Mesothelial cell of epicardium (in vitro differentiated cells): Measurements from ENCODE around the gene GTF2A1L. TPM values are rescaled to one million over a fixed set of nuclear protein-coding genes. Genes with fewer than 3 reads are reported as not detected.

Source experiments
- DNase-seq, 2 experiments: peaks; one replicate each; pipeline ENCODE4 v3.0.0; 2021; ENCODE audit warnings: low spot score in 2 of 2; ENCODE audit not compliant: unreplicated experiment in 2 of 2
- H3K27ac Mint-ChIP-seq: 2 replicates; pipeline ENCODE4 v1.8.0; 2021; ENCODE audit warnings: mixed read lengths
- H3K27me3 Mint-ChIP-seq: 2 replicates; pipeline ENCODE4 v1.8.0; 2021; ENCODE audit warnings: low read depth, mixed read lengths
- H3K36me3 Mint-ChIP-seq: 2 replicates; pipeline ENCODE4 v1.8.0; 2021; ENCODE audit warnings: mixed read lengths
- H3K4me1 Mint-ChIP-seq: 2 replicates; pipeline ENCODE4 v1.8.0; 2021; ENCODE audit warnings: mixed read lengths
- H3K4me3 Mint-ChIP-seq: 2 replicates; pipeline ENCODE4 v1.8.0; 2021; ENCODE audit warnings: mild to moderate bottlenecking, moderate library complexity, mixed read lengths
- H3K9me3 Mint-ChIP-seq: 2 replicates; pipeline ENCODE4 v1.8.0; 2021; ENCODE audit warnings: mixed read lengths
- total RNA-seq: library from RNA; stranded (reverse); gene quantifications from 3 replicates; pipeline ENCODE4 v1.2.1, GENCODE V29; 2021
- TF ChIP-seq, protein P1 (sequence below): fragments of 200-600 bp; sonication (generic); IDR thresholded peaks from one replicate; pipeline ENCODE4 v1.5.0; 2021; ENCODE audit warnings: antibody characterized with exemption; ENCODE audit not compliant: unreplicated experiment

Gene GTF2A1L
- total RNA-seq, 1 donor from 2014 or later = 0.69 TPM

DNA sequence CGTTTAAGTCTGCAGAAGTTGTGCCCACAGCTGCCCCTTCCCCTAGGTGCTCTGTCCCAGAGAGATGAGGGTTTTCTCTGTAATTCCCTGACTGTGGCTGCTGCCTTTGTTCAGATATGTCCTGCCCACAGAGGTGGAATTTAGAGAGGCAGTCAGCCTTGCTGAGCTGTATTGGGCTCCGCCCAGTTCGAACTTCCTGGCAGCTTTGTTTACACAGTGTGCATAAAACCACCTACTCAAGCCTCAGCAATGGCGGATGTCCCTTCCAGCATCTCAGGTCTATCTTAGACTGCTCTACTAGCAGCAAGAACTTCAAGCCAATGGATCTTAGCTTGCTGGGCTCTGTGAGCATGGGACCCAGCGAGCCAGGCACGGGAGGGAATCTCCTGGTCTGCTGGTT, 89.8 kb downstream of the GTF2A1L start:
- TF ChIP-seq, protein P1, sequence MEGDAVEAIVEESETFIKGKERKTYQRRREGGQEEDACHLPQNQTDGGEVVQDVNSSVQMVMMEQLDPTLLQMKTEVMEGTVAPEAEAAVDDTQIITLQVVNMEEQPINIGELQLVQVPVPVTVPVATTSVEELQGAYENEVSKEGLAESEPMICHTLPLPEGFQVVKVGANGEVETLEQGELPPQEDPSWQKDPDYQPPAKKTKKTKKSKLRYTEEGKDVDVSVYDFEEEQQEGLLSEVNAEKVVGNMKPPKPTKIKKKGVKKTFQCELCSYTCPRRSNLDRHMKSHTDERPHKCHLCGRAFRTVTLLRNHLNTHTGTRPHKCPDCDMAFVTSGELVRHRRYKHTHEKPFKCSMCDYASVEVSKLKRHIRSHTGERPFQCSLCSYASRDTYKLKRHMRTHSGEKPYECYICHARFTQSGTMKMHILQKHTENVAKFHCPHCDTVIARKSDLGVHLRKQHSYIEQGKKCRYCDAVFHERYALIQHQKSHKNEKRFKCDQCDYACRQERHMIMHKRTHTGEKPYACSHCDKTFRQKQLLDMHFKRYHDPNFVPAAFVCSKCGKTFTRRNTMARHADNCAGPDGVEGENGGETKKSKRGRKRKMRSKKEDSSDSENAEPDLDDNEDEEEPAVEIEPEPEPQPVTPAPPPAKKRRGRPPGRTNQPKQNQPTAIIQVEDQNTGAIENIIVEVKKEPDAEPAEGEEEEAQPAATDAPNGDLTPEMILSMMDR = no peak
- no peak for DNase-seq
- no peaks in the 10 kb centered on the region for H3K27me3 Mint-ChIP-seq
- H3K27ac Mint-ChIP-seq = no peak overlapping the region
- H3K4me1 Mint-ChIP-seq = no peaks in the 10 kb centered on the region
- H3K36me3 Mint-ChIP-seq = no peaks in the 10 kb centered on the region
- peaks cover 31% of the 10 kb centered on the region for H3K9me3 Mint-ChIP-seq
- H3K4me3 Mint-ChIP-seq = no peak overlapping the region

DNA sequence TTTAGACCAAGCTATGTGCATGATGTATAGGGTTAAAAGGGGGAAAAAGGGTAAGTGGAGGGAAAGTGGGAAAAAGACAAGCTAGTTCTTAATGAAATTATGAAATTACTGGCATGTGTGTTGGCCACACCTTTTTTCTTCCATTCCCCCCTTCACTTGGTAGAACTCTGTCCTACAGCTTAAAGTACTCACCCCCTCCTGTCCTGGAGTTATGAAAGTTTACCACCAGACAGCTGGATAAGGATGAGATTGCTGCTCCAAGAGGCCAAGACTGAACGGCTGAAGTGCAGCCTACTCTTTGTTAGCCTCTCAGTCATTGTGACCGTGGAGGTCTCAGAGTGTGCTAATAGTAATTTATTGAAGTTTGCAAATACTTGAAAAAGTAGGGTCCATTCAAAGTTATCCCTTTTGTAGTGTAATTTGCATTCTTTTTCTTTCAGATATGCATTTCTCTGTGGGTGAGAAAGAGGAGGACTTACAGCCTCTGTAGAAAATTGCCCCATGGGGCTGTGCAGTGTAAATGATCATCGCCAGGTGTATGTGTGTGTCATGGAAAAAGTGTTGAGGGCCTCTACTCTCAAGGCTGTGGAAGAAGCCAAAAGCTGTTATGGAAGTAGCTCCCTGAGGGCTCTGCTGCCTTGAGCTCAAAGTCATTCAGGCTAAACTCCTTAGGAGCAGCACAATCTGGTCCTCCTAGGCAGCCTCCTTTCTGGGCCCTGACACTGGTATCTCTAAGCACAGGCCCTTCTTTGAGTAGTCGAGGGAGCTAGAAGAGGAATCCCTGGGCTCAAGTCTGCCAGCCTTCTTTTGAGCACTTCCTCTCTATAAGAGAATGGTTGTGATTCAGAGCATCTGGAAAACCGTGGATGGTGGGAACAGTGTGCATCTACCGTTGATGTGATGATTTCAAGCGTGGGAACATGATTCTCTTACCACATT, 91.7 kb downstream of the GTF2A1L start:
- no peaks in the 10 kb centered on the region for H3K36me3 Mint-ChIP-seq

DNA sequence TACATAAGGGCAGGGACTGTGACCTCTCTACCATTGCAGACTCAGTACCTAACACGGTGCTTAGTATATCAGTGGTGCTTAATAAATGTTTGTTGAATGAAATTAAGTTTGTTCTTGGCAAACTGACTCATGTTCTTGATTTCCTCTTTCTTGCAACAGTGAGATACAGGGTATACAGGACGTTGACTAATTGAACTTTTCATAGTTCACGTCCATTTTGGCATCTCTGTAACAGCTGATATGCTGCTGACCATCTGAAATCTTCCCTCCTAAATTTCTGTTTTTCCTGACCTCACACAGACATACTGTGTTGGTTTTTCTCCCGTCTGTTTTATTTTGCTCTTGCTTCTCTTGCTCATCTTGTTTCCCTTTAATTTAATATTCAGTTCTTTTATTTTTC, 93.7 kb downstream of the GTF2A1L start:
- DNase-seq = no peak
- Mint-ChIP-seq H3K27ac (no peak overlapping the region), H3K27me3 (no peaks in the 10 kb centered on the region), H3K4me1 (peaks cover 22% of the 10 kb centered on the region), H3K9me3 (peaks cover 4% of the 10 kb centered on the region), H3K4me3 (no peak overlapping the region), H3K36me3 (no peaks in the 10 kb centered on the region)
- TF ChIP-seq, protein P1 = no peak

More for the DNA sequence above, 91.7 kb downstream of the GTF2A1L start:
- Mint-ChIP-seq H3K4me1 (peaks cover 5% of the 10 kb centered on the region), H3K27me3 (no peaks in the 10 kb centered on the region), H3K9me3 (peaks cover 20% of the 10 kb centered on the region), H3K27ac (no peak overlapping the region), H3K4me3 (no peak overlapping the region)
- no peak for DNase-seq
- TF ChIP-seq, protein P1 = no peak

DNA sequence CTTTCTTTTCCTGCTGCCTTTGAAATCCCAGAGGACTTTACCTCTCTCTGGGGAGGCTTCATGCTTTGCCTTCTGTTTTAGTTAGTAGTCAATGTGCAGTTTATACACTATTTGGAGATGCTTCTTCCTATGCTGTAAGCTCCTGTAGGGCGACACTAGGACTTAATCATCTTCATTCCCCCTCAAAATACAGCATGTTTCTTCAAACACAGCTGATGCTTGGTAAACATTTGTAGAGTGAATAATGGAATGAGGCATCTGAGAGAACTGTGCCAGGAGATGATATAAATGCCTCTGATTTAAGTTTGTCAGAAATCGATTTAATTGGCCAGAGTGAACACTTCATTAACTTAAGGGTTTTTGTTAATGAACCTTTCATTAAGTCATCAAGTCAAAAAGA, 94.5 kb downstream of the GTF2A1L start:
- TF ChIP-seq, protein P1 = no peak
- Mint-ChIP-seq H3K9me3 (no peaks in the 10 kb centered on the region), H3K27me3 (no peaks in the 10 kb centered on the region), H3K36me3 (no peaks in the 10 kb centered on the region), H3K4me1 (peaks cover 23% of the 10 kb centered on the region), H3K27ac (no peak overlapping the region), H3K4me3 (no peak overlapping the region)
- DNase-seq = no peak

DNA sequence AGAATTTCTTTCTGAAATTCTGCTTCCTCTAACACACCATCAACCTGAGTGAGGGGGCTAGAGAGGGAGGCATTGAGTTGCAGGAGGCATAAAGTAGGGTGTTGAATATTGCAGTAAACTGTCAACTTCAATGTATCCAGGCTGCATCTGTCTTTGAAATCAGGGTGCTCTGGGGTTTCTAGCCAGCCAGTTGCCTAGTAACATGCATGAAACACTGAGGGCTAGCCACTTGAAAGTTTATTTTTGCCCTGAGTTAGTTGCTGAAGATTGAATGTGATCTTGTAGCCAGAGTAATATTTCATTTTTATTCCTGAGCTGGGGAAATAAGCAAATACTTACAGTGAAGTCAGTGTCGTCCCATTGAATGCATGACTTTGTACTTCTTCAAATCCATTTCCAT, 96.0 kb downstream of the GTF2A1L start:
- Mint-ChIP-seq H3K9me3 (no peaks in the 10 kb centered on the region), H3K36me3 (no peaks in the 10 kb centered on the region), H3K27ac (peak overlapping the region; percentile 52), H3K4me3 (no peak overlapping the region), H3K4me1 (peaks cover 23% of the 10 kb centered on the region), H3K27me3 (no peaks in the 10 kb centered on the region)
- no peak for DNase-seq
- TF ChIP-seq, protein P1 = no peak
